AG04450 (cell line): ENCODE data around the gene SLC41A3. TPM values are rescaled to one million over a fixed set of nuclear protein-coding genes. Genes with fewer than 3 reads are reported as not detected.

Experiments
- CTCF ChIA-PET: fragments of 300-600, 350-600 bp; formaldehyde crosslinking; extraction: SDS; loops from one replicate; lab custom pipeline; 2022; ENCODE audit warnings: antibody characterized with exemption, inconsistent platforms; lab: Charles Lee
- POLR2A ChIA-PET: fragments of 350-600 bp; formaldehyde crosslinking; extraction: SDS; loops from one replicate; lab custom pipeline; 2021; ENCODE audit warnings: antibody characterized with exemption, inconsistent platforms; lab: Yijun Ruan, JAX
- DNase-seq: peaks from one replicate; pipeline ENCODE4 v3.0.0-alpha.2; 2011; ENCODE audit warnings: low read depth, low spot score
- H3K27ac ChIP-seq: one replicate; pipeline ENCODE4 v1.5.1; 2012; ENCODE audit warnings: low read depth, low read length, control low read depth
- H3K27me3 ChIP-seq: one replicate; pipeline ENCODE4 v1.6.0; 2012; ENCODE audit warnings: low read length; ENCODE audit not compliant: control insufficient read depth, insufficient read depth
- H3K4me3 ChIP-seq: 2 replicates; pipeline ENCODE4 v1.5.1; 2011; ENCODE audit warnings: mild to moderate bottlenecking, low read depth, low read length, control low read depth
- H3K9me3 ChIP-seq: 2 replicates; pipeline ENCODE4 v1.5.1; 2012; ENCODE audit warnings: low read length; ENCODE audit not compliant: control insufficient read depth, insufficient read depth
- polyA plus RNA-seq: library from polyadenylated mRNA; depleted of rRNA; stranded (reverse); fragments of >200 nt; gene quantifications from 2 replicates; pipeline ENCODE4 v1.2.3, GENCODE V29; 2011
- TF ChIP-seq, protein P1 (sequence below): IDR thresholded peaks from 2 replicates; pipeline ENCODE4 v1.5.1; 2011; ENCODE audit warnings: low read depth, low read length, control low read depth, inconsistent platforms

Gene SLC41A3
- polyA plus RNA-seq, 1 experiment: 36.9 TPM

DNA sequence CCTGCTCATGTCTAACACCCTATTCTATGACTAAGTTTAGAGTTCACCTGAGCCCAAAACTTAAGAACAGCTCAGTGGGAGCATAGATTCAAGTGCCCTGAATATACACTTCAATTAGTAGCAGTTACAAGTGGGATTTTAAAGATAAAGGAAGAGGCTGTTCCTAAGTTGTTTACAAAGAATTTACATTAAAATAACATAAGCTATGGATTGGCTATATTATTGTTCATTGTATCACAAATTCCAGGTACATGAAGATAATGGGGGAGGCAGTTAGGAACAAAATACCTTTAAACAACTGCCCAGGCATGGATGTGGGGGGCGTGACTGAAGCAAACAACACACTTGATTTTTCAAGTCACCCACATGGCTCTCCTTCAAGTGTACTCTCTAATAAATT lies 62.2 kb downstream of the SLC41A3 start:
- CTCF ChIA-PET: interaction anchor here (1.7 kb wide), 1 partner anchor 50 kb away, joined by 4 read pairs; no protein-coding TSS in a partner anchor
- POLR2A ChIA-PET: no interaction called here
- Histone ChIP-seq H3K27ac (no peak overlapping the region), H3K27me3 (no peaks in the 10 kb centered on the region), H3K9me3 (no peaks in the 10 kb centered on the region), H3K4me3 (no peak overlapping the region)
- TF ChIP-seq, protein P1, sequence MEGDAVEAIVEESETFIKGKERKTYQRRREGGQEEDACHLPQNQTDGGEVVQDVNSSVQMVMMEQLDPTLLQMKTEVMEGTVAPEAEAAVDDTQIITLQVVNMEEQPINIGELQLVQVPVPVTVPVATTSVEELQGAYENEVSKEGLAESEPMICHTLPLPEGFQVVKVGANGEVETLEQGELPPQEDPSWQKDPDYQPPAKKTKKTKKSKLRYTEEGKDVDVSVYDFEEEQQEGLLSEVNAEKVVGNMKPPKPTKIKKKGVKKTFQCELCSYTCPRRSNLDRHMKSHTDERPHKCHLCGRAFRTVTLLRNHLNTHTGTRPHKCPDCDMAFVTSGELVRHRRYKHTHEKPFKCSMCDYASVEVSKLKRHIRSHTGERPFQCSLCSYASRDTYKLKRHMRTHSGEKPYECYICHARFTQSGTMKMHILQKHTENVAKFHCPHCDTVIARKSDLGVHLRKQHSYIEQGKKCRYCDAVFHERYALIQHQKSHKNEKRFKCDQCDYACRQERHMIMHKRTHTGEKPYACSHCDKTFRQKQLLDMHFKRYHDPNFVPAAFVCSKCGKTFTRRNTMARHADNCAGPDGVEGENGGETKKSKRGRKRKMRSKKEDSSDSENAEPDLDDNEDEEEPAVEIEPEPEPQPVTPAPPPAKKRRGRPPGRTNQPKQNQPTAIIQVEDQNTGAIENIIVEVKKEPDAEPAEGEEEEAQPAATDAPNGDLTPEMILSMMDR: no peak
- no peak for DNase-seq

DNA sequence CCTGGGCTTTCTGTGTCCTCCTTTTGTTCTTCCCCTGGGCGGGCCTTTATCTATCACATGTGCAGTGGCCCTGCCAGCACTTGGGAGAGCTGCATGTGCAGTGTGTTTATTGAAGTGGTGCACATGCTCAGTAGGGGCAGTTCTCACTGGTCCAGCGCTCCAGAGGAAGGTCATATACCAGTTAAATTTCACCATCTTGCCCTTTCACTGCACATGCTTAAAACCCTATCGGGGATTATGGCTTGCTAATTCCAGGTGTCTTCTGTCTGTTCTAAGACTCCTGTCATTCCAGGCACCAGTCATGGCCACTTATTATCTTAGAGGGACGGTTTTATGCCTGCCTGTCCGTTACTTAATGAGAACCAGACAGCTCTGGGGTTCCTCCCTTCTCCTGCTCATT lies 62.7 kb downstream of the SLC41A3 start:
- Histone ChIP-seq H3K27me3 (no peaks in the 10 kb centered on the region), H3K4me3 (no peak overlapping the region), H3K9me3 (no peaks in the 10 kb centered on the region), H3K27ac (no peak overlapping the region)
- CTCF ChIA-PET: no interaction called here
- DNase-seq: no peak
- POLR2A ChIA-PET: no interaction called here
- TF ChIP-seq, protein P1: no peak

DNA sequence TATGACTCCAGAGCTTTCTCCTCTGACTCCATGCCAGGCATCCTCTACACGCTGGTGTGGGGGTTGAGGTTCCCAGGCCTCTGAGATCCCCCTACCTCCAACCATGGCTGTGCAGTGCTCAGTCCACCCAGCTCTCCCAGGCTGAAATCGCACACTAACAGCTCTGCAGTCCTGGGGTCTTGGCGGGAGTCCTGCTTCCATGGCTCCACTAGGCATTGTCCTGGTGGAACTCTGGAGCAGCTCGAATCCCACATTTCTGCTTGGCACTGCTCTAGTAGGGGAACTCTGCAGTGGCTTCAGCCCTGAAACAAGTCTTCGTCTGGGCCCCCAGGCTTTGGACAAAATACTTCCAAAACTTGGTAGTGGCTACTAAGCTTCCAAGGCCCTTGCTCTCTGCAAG lies 64.2 kb downstream of the SLC41A3 start:
- CTCF ChIA-PET: no interaction called here

DNA sequence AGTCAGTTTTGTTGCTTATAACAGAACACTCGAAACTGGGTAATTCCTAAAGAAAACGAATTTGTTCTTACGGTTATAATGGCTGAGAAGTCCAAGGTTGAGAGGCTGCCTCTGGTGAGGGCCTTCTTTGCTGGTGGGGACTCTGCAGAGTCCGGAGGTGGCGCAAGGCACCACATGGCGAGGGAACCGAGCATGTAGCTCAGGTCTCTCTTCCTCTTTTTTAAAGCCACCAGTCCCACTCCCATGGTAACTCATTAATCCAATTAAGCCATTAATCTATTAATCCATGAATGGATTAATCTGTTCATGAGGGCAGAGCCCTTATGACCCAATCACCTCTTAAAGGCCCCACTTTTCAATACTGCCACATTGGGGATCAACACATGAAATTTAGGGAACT lies 64.9 kb downstream of the SLC41A3 start:
- TF ChIP-seq, protein P1: no peak
- CTCF ChIA-PET: no interaction called here
- Histone ChIP-seq H3K4me3 (no peak overlapping the region), H3K27me3 (no peaks in the 10 kb centered on the region), H3K9me3 (no peaks in the 10 kb centered on the region), H3K27ac (no peak overlapping the region)
- POLR2A ChIA-PET: no interaction called here
- DNase-seq: no peak

More for the DNA sequence above, 64.2 kb downstream of the SLC41A3 start:
- DNase-seq: no peak
- Histone ChIP-seq H3K27me3 (no peaks in the 10 kb centered on the region), H3K4me3 (no peak overlapping the region), H3K27ac (no peak overlapping the region), H3K9me3 (no peaks in the 10 kb centered on the region)
- POLR2A ChIA-PET: no interaction called here
- TF ChIP-seq, protein P1: no peak

DNA sequence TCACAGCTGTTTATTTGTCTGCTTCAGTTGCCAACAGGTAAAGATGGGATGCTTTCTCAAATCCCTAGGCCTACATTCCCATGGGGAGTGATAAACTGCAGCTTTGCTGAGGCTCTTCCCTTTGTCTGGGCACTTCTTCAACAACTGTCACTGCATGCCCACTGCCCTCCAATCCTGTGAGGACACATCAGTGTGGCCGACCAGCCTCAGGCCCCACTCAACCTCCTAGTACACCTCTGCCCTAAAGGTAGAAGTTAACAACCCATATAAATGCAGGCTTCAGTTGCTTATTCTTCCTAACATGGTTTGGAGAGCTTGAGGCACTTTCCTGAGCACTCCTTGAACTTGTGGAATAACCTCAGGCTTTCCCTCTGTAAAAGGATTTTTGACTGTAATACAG lies 65.4 kb downstream of the SLC41A3 start:
- CTCF ChIA-PET: no interaction called here
- TF ChIP-seq, protein P1: no peak
- DNase-seq: no peak

More for the DNA sequence above, 65.4 kb downstream of the SLC41A3 start:
- no peak overlapping the region for H3K4me3 ChIP-seq
- no peaks in the 10 kb centered on the region for H3K27me3 ChIP-seq
- no peaks in the 10 kb centered on the region for H3K9me3 ChIP-seq
- POLR2A ChIA-PET: no interaction called here
- no peak overlapping the region for H3K27ac ChIP-seq
